B cell (primary cell): ENCODE results near the gene STIL.

Experiments
- EZH2 ChIP-seq: IDR thresholded peaks from 2 replicates; pipeline ENCODE4 v1.6.1; 2012; ENCODE audit warnings: borderline replicate concordance, low read depth, mild to moderate bottlenecking, moderate library complexity, low read length; ENCODE audit not compliant: insufficient read depth, poor library complexity, severe bottlenecking
- TF ChIP-seq, protein P1 (sequence below): fragments of 200-600 bp; IDR thresholded peaks from one replicate; pipeline ENCODE4 v1.8.0; 2022; ENCODE audit warnings: antibody characterized with exemption, mild to moderate bottlenecking

DNA sequence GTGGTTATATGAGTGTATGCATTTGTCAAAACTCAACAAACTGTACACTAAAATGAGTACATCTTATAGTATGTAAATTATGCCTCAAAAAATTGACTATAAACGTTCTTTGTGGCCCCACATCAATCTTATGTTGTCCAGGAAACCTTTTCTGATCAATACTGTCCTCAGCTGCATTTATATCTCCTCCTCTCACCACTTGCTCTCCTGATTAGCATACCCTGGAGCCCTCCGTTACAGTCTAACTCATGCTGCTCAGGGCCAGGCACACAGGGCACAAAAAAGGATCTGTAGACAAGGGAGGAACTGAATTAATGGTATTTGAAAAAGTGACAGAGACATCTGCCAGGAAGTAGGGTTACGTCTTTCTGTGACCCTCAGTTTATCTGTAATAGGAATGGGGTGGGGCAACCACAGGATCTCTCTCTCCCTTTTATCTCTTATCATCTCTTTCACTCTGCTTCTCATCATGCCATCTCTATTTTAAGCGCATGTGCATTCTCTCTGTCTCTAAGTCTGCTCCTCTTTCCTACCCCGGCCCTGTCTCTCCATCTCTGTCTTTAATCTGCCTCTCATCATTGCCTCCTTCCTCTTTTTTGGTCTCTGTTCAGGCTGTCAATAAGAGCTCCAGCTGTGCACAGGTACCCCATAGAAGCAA, 74.9 kb downstream of the STIL start:
- TF ChIP-seq, protein P1, sequence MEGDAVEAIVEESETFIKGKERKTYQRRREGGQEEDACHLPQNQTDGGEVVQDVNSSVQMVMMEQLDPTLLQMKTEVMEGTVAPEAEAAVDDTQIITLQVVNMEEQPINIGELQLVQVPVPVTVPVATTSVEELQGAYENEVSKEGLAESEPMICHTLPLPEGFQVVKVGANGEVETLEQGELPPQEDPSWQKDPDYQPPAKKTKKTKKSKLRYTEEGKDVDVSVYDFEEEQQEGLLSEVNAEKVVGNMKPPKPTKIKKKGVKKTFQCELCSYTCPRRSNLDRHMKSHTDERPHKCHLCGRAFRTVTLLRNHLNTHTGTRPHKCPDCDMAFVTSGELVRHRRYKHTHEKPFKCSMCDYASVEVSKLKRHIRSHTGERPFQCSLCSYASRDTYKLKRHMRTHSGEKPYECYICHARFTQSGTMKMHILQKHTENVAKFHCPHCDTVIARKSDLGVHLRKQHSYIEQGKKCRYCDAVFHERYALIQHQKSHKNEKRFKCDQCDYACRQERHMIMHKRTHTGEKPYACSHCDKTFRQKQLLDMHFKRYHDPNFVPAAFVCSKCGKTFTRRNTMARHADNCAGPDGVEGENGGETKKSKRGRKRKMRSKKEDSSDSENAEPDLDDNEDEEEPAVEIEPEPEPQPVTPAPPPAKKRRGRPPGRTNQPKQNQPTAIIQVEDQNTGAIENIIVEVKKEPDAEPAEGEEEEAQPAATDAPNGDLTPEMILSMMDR: no peak
- no peak for TF ChIP-seq EZH2
